Vagina (tissue), 2 donors: ENCODE data around the gene ZSWIM3.

Experiments used
- CTCF ChIP-seq, 3 experiments: fragments of 450-650 bp in 2 of 3; fragments of 200-600 bp in 1 of 3; sonication (generic) in 1 of 3; IDR thresholded peaks; one replicate each; pipeline ENCODE4 v1.5.1; 2017 to 2019; ENCODE audit warnings: antibody characterized with exemption in 3 of 3, mild to moderate bottlenecking in 2 of 3, moderate library complexity in 2 of 3
- POLR2A ChIP-seq, 2 donors: fragments of 450-650 bp; IDR thresholded peaks; one replicate each; pipeline ENCODE4 v1.6.1; 2017; ENCODE audit warnings: antibody characterized with exemption in 2 of 2, mild to moderate bottlenecking in 2 of 2, moderate library complexity in 2 of 2
- POLR2AphosphoS5 ChIP-seq, 2 donors: sonication (generic); formaldehyde crosslinking; IDR thresholded peaks; one replicate each; pipeline ENCODE4 v1.9.0; 2017; ENCODE audit warnings: antibody characterized with exemption in 2 of 2, mild to moderate bottlenecking in 2 of 2, low read depth in 1 of 2; ENCODE audit not compliant: insufficient read depth in 1 of 2

GRCh38 chr20:45882469-45883099 is 25.2 kb downstream of the ZSWIM3 start:
- TF ChIP-seq POLR2AphosphoS5 (IDR thresholded peaks at IDR 0.05; ENCODE audit: insufficient read depth in 1 of 2, low read depth in 1 of 2) = no peak
- TF ChIP-seq CTCF (IDR thresholded peaks at IDR 0.05) = no peak
- no peak for TF ChIP-seq POLR2A (IDR thresholded peaks at IDR 0.05)
